Esophagus squamous epithelium (tissue), 4 donors: Measurements from ENCODE around the gene SPTBN4.

Experiments used
- CTCF ChIP-seq, 6 experiments: fragments of 450-650 bp in 4 of 6; fragments of 200-600 bp in 2 of 6; sonication (generic) in 2 of 6; IDR thresholded peaks; one replicate each; pipeline ENCODE4 v1.5.1; 2016 to 2019; ENCODE audit warnings: antibody characterized with exemption in 6 of 6, mild to moderate bottlenecking in 4 of 6, moderate library complexity in 4 of 6
- POLR2A ChIP-seq, 4 donors: fragments of 450-650 bp; IDR thresholded peaks; one replicate each; pipeline ENCODE4 v1.6.1; 2017; ENCODE audit warnings: antibody characterized with exemption in 4 of 4, mild to moderate bottlenecking in 4 of 4, moderate library complexity in 3 of 4

- no peak for TF ChIP-seq CTCF (IDR thresholded peaks at IDR 0.05)
- TF ChIP-seq POLR2A (IDR thresholded peaks at IDR 0.05), result no peak
These were observed 24.3 kb upstream of the SPTBN4 start for GRCh38 chr19:40442328-40443130.
